Measurements from ENCODE around the gene PEAK3. TPM values are rescaled to one million over a fixed set of nuclear protein-coding genes. Genes with fewer than 3 reads are reported as not detected.
A peak's percentile ranks its signal among the peaks of the same experiment; 100 is the strongest.

Gene PEAK3
- polyA plus RNA-seq, 3 donors, result 2.4 to 6.3 (median 2.9) TPM

DNA sequence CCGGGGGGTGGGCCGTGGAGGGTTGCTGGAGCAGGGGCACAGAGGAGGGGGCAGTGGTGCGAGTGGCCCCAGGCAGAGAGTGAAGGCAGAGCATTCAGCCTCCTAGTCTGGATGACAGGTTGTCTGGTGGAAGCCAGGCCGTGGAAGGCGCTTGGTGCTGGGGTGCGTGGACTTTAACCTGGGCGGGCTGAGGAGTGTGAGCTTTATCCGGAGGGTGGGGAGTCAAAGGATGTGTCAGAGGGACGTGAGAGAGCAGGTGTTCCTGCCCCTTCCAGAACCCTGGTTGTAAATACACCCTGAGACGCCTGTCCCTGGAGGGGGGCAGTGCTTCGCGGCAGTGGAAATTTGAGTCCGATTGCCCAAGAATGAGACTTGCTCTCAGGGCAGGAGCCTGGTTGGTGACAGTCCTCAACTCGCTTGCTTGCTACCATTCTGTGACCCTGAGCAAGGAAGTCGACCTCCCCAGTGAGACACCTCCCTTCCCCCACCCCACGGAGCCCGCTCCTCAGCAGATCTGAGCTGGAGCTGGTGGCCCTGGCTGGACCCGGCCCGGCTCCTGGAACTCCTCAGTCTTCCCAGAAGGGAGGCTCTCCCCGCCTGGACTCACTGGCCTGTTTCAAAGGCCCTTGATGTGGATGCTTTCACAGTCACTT is 48.8 kb upstream of the PEAK3 start:
- Mint-ChIP-seq H3K4me3 (no peak overlapping the region), H3K36me3 (peaks cover 4 to 22% of the 10 kb centered on the region in 2 donors), H3K4me1 (peaks cover 63% of the 10 kb centered on the region), H3K27ac (no peak overlapping the region), H3K27me3 (ENCODE audit: low read depth in 3 of 3) (peaks cover 0 to 10% (median 0%) of the 10 kb centered on the region in 3 donors), H3K9me3 (peaks cover 0 to 8% (median 3%) of the 10 kb centered on the region in 7 donors)
- H3K27ac ChIP-seq (ENCODE audit: low read depth in 1 of 2, low read length in 2 of 2), result no peak overlapping the region
- no peaks in the 10 kb centered on the region for H3K27me3 ChIP-seq (ENCODE audit: control insufficient read depth in 2 of 2, insufficient read depth in 2 of 2, low read length in 2 of 2)
- peaks cover 0 to 7% of the 10 kb centered on the region in 2 donors for H3K9me3 ChIP-seq (replicated peaks in 1 of 2; ENCODE audit: control insufficient read depth in 1 of 2, insufficient read depth in 1 of 2, low read length in 2 of 2)
- H3K4me2 ChIP-seq (replicated peaks; ENCODE audit: extremely low read depth, low read length, poor library complexity, severe bottlenecking), result no peak overlapping the region
- no peak for DNase-seq
- H4K20me1 ChIP-seq (ENCODE audit: insufficient read depth, low read length), result peaks cover 44% of the 10 kb centered on the region
- intact Hi-C loops (cut with micrococcal nuclease), result no loop called here
- H3K4me3 ChIP-seq (replicated peaks in 1 of 3; ENCODE audit: low read depth in 2 of 3, low read length in 3 of 3), result no peak overlapping the region
- no peak overlapping the region for H2AFZ ChIP-seq (ENCODE audit: insufficient read depth, low read depth, low read length, poor library complexity, severe bottlenecking)
- peaks cover 3 to 4% of the 10 kb centered on the region in 2 donors for H3K36me3 ChIP-seq (replicated peaks in 1 of 2; ENCODE audit: control insufficient read depth in 1 of 2, insufficient read depth in 2 of 2, low read length in 2 of 2)
- TF ChIP-seq, protein P1, sequence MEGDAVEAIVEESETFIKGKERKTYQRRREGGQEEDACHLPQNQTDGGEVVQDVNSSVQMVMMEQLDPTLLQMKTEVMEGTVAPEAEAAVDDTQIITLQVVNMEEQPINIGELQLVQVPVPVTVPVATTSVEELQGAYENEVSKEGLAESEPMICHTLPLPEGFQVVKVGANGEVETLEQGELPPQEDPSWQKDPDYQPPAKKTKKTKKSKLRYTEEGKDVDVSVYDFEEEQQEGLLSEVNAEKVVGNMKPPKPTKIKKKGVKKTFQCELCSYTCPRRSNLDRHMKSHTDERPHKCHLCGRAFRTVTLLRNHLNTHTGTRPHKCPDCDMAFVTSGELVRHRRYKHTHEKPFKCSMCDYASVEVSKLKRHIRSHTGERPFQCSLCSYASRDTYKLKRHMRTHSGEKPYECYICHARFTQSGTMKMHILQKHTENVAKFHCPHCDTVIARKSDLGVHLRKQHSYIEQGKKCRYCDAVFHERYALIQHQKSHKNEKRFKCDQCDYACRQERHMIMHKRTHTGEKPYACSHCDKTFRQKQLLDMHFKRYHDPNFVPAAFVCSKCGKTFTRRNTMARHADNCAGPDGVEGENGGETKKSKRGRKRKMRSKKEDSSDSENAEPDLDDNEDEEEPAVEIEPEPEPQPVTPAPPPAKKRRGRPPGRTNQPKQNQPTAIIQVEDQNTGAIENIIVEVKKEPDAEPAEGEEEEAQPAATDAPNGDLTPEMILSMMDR (IDR thresholded peaks at IDR 0.05), result no peak
- WGBS (ENCODE audit: insufficient coverage), result 67% methylated on average over 19 of the region's 20 CpGs
- H3K79me2 ChIP-seq (ENCODE audit: insufficient read depth, low read length), result peaks cover 80% of the 10 kb centered on the region
- peaks cover 34 to 55% of the 10 kb centered on the region in 2 donors for H3K4me1 ChIP-seq (ENCODE audit: control insufficient read depth in 1 of 2, insufficient read depth in 2 of 2, low read length in 2 of 2)
- no peak overlapping the region for H3K9ac ChIP-seq (ENCODE audit: insufficient read depth, low read length, poor library complexity, severe bottlenecking)

DNA sequence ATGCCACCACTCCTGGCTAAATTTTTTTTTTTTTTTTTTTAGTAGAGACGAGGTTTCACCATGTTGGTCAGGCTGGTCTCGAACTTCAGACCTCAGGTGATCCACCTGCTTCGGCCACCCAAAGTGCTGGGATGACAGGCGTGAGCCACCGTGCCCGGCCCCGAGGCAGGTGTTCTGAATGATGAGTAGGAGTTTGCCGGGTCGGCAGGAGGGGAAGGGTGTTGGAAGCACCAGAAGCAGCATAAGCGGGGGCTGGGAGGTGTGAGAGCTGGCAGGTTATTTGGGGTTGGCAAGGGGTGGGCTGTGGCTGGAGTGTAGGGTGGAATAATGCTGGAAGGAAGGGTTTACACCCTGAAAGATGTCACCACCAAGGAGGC is 48.3 kb upstream of the PEAK3 start:
- H3K4me3 Mint-ChIP-seq, result no peak overlapping the region

More for the DNA sequence above, 48.3 kb upstream of the PEAK3 start:
- Histone ChIP-seq H3K27ac (ENCODE audit: low read depth in 1 of 2, low read length in 2 of 2) (no peak overlapping the region), H3K9ac (ENCODE audit: insufficient read depth, low read length, poor library complexity, severe bottlenecking) (no peak overlapping the region), H2AFZ (ENCODE audit: insufficient read depth, low read depth, low read length, poor library complexity, severe bottlenecking) (no peak overlapping the region), H3K36me3 (replicated peaks in 1 of 2; ENCODE audit: control insufficient read depth in 1 of 2, insufficient read depth in 2 of 2, low read length in 2 of 2) (peaks cover 8% of the 10 kb centered on the region in 2 donors), H3K4me1 (ENCODE audit: control insufficient read depth in 1 of 2, insufficient read depth in 2 of 2, low read length in 2 of 2) (peaks cover 34 to 55% of the 10 kb centered on the region in 2 donors), H3K79me2 (ENCODE audit: insufficient read depth, low read length) (peaks cover 80% of the 10 kb centered on the region), H3K27me3 (ENCODE audit: control insufficient read depth in 2 of 2, insufficient read depth in 2 of 2, low read length in 2 of 2) (no peaks in the 10 kb centered on the region), H3K4me2 (replicated peaks; ENCODE audit: extremely low read depth, low read length, poor library complexity, severe bottlenecking) (no peak overlapping the region), H3K4me3 (replicated peaks in 1 of 3; ENCODE audit: low read depth in 2 of 3, low read length in 3 of 3) (no peak overlapping the region), H3K9me3 (replicated peaks in 1 of 2; ENCODE audit: control insufficient read depth in 1 of 2, insufficient read depth in 1 of 2, low read length in 2 of 2) (peaks cover 0 to 3% of the 10 kb centered on the region in 2 donors), H4K20me1 (ENCODE audit: insufficient read depth, low read length) (peaks cover 38% of the 10 kb centered on the region)
- WGBS (ENCODE audit: insufficient coverage), result 87% methylated on average over 10 of the region's 10 CpGs
- TF ChIP-seq, protein P1 (IDR thresholded peaks at IDR 0.05), result no peak
- DNase-seq, result no peak
- intact Hi-C loops (cut with micrococcal nuclease), result no loop called here
- Mint-ChIP-seq H3K27me3 (ENCODE audit: low read depth in 3 of 3) (peaks cover 0 to 10% (median 0%) of the 10 kb centered on the region in 3 donors), H3K9me3 (peaks cover 0 to 5% (median 3%) of the 10 kb centered on the region in 7 donors), H3K27ac (peak overlapping the region in 1 of 7 donors; percentile 76), H3K4me1 (peaks cover 68% of the 10 kb centered on the region), H3K36me3 (peaks cover 9 to 26% of the 10 kb centered on the region in 2 donors)
